K562 (cell line): ENCODE measurements around the gene LRRC4C. TPM values are rescaled to one million over a fixed set of nuclear protein-coding genes. Genes with fewer than 3 reads are reported as not detected.

Source experiments
- ATAC-seq: fragments of 200-7000 bp; cut with Tn5 transposase; 3 replicates; pipeline ENCODE4 v1.9.1; 2020; ENCODE audit warnings: moderate library complexity
- BruUV-seq: library from RNA; stranded (reverse); fragments of 400-500 nt; replicated peaks from 2 replicates; lab custom pipeline; 2021; lab: Mats Ljungman, UMichigan
- CTCF ChIA-PET: fragments of 300-600 bp; formaldehyde crosslinking; extraction: SDS; loops from one replicate; lab custom pipeline; 2021; ENCODE audit warnings: low intra/inter-chr PET ratio; lab: Yijun Ruan, JAX
- POLR2A ChIA-PET: fragments of 300-600, 350-650 bp; sonication (Branson Sonifier 250); formaldehyde crosslinking; extraction: SDS; loops from one replicate; lab custom pipeline; 2021; ENCODE audit warnings: antibody characterized with exemption, inconsistent platforms; lab: Yijun Ruan, JAX
- DNase-seq, 4 experiments: peaks; one replicate each; pipeline versions ENCODE4 v3.0.0 to v3.0.0-alpha.2; 2011 to 2018; ENCODE audit warnings: low spot score in 3 of 4, mixed read lengths in 3 of 4; ENCODE audit errors: extremely low read depth in 1 of 4
- FAIRE-seq: peaks from 2 replicates; lab custom pipeline; 2011; peaks lifted over from hg19 to GRCh38; lab: Jason Lieb, UNC
- H2AFZ ChIP-seq: 2 replicates; pipeline ENCODE4 v1.6.0; 2011; ENCODE audit warnings: low read depth, low read length, control low read depth, inconsistent platforms
- H3K27ac ChIP-seq: fragments of 200-600 bp; 3 replicates; pipeline ENCODE4 v1.8.0; 2011; ENCODE audit warnings: low read depth, mild to moderate bottlenecking, control low read depth, inconsistent platforms, low read length, moderate library complexity, mixed read lengths; ENCODE audit errors: extremely low read depth
- H3K27me3 ChIP-seq, 2 experiments: fragments of 300-600 bp in 1 of 2; 2 replicates in 1 of 2; 3 replicates in 1 of 2; pipeline versions ENCODE4 v1.6.0 to v1.8.0; 2011; ENCODE audit warnings: inconsistent platforms in 2 of 2, low read length in 2 of 2, mild to moderate bottlenecking in 1 of 2, mixed read lengths in 1 of 2, moderate library complexity in 1 of 2; ENCODE audit not compliant: control insufficient read depth in 2 of 2, insufficient read depth in 2 of 2
- H3K36me3 ChIP-seq: fragments of 300-600 bp; 3 replicates; pipeline ENCODE4 v1.8.0; 2011; ENCODE audit warnings: mild to moderate bottlenecking, low read length, inconsistent platforms; ENCODE audit not compliant: control insufficient read depth, insufficient read depth
- H3K4me1 ChIP-seq, 2 experiments: fragments of 200-600 bp in 1 of 2; replicated peaks in 1 of 2; 2 replicates in 1 of 2; 3 replicates in 1 of 2; pipeline versions ENCODE4 v1.5.1 to v1.8.0; 2011; ENCODE audit warnings: inconsistent platforms in 2 of 2, low read length in 2 of 2, mild to moderate bottlenecking in 1 of 2, mixed read lengths in 1 of 2, moderate library complexity in 1 of 2; ENCODE audit not compliant: control insufficient read depth in 2 of 2, insufficient read depth in 2 of 2
- H3K4me2 ChIP-seq: 2 replicates; pipeline ENCODE4 v1.6.1; 2011; ENCODE audit warnings: low read length, control low read depth, inconsistent platforms, mixed read lengths; ENCODE audit not compliant: insufficient read depth
- H3K4me3 ChIP-seq: fragments of 200-600 bp; sonication (generic), shearing (Covaris generic); 2 replicates; pipeline ENCODE4 v1.5.1; 2016; ENCODE audit warnings: control low read depth, inconsistent platforms
- H3K79me2 ChIP-seq: fragments of 200-600 bp; 3 replicates; pipeline ENCODE4 v1.8.0; 2011; ENCODE audit warnings: low read length, inconsistent platforms; ENCODE audit not compliant: control insufficient read depth, insufficient read depth
- H3K9ac ChIP-seq, 2 experiments: 2 replicates each; pipeline versions ENCODE4 v1.6.0 to v1.6.1; 2011; ENCODE audit warnings: low read depth in 2 of 2, low read length in 2 of 2, control low read depth in 1 of 2, inconsistent platforms in 1 of 2, mild to moderate bottlenecking in 1 of 2, mixed read lengths in 1 of 2; ENCODE audit not compliant: insufficient read depth in 1 of 2
- H3K9me1 ChIP-seq: one replicate; pipeline ENCODE4 v1.6.0; 2011; ENCODE audit warnings: inconsistent platforms, mild to moderate bottlenecking, low read length, moderate library complexity; ENCODE audit not compliant: control insufficient read depth, insufficient read depth
- H3K9me3 ChIP-seq: replicated peaks from 2 replicates; pipeline ENCODE4 v1.5.1; 2011; ENCODE audit warnings: low read depth, low read length, inconsistent platforms; ENCODE audit not compliant: control insufficient read depth, insufficient read depth
- H4K20me1 ChIP-seq: replicated peaks from 2 replicates; pipeline ENCODE4 v1.6.1; 2011; ENCODE audit warnings: low read length, inconsistent platforms, mixed read lengths; ENCODE audit not compliant: control insufficient read depth, insufficient read depth
- BRF1 ChIP-seq: IDR thresholded peaks from 3 replicates; pipeline ENCODE4 v1.6.1; 2011; ENCODE audit warnings: borderline replicate concordance, mild to moderate bottlenecking; ENCODE audit not compliant: insufficient read length; ENCODE audit errors: extremely low read depth
- CAMTA2 ChIP-seq: fragments of 250-450 bp; sonication (Bioruptor Pico); conservative IDR thresholded peaks from 2 replicates; pipeline ENCODE4 v1.5.1; 2022
- CBFB ChIP-seq: sonication (generic); formaldehyde crosslinking; IDR thresholded peaks from 2 replicates; pipeline ENCODE4 v1.4.0; 2020; ENCODE audit warnings: mild to moderate bottlenecking, missing genetic modification reagents
- EP300 ChIP-seq: IDR thresholded peaks from 2 replicates; pipeline ENCODE4 v1.6.1; 2012; ENCODE audit warnings: low read length, improper control_type of control experiment
- GABPB2 ChIP-seq: fragments of 250-450 bp; sonication (Bioruptor Pico); conservative IDR thresholded peaks from 2 replicates; pipeline ENCODE4 v1.5.1; 2021; ENCODE audit warnings: mild to moderate bottlenecking
- HMG20A ChIP-seq: fragments of 450-650 bp; formaldehyde crosslinking; conservative IDR thresholded peaks from 2 replicates; pipeline ENCODE4 v1.4.0; 2020; ENCODE audit warnings: mild to moderate bottlenecking, mixed read lengths
- MYC ChIP-seq, 2 experiments: fragments of 250-450 bp in 1 of 2; sonication (Bioruptor Pico) in 1 of 2; IDR thresholded peaks; 2 replicates each; pipeline versions ENCODE4 v1.5.1 to v1.6.1; 2012 to 2021; ENCODE audit warnings: low read depth in 2 of 2, borderline replicate concordance in 1 of 2, improper control_type of control experiment in 1 of 2, low read length in 1 of 2, mild to moderate bottlenecking in 1 of 2, moderate library complexity in 1 of 2
- NFE2L1 ChIP-seq: fragments of 450-650 bp; IDR thresholded peaks from 2 replicates; pipeline ENCODE4 v1.6.1; 2016; ENCODE audit warnings: missing genetic modification characterization, low read depth, mild to moderate bottlenecking, missing compliant biosample characterization, moderate library complexity, borderline replicate concordance
- NONO ChIP-seq, 2 experiments: fragments of 200-400 bp in 1 of 2; fragments of 450-650 bp in 1 of 2; formaldehyde crosslinking in 1 of 2; IDR thresholded peaks; 2 replicates each; pipeline ENCODE4 v1.6.1; 2017; ENCODE audit warnings: low read depth in 2 of 2, mild to moderate bottlenecking in 2 of 2, moderate library complexity in 2 of 2, low read length in 1 of 2
- SMAD3 ChIP-seq: fragments of 450-650 bp; formaldehyde crosslinking; conservative IDR thresholded peaks from 2 replicates; pipeline ENCODE4 v1.4.0; 2020; ENCODE audit warnings: mild to moderate bottlenecking
- SP2 ChIP-seq: IDR thresholded peaks from 2 replicates; pipeline ENCODE4 v1.6.1; 2011; ENCODE audit warnings: mild to moderate bottlenecking, low read depth, low read length, moderate library complexity; ENCODE audit not compliant: poor library complexity, severe bottlenecking; ENCODE audit errors: extremely low read depth
- SREBF1 ChIP-seq: fragments of 150-350 bp; IDR thresholded peaks from 2 replicates; pipeline ENCODE4 v1.6.1; 2014; ENCODE audit warnings: antibody characterized with exemption, low read depth, low read length, borderline replicate concordance
- SRSF1 ChIP-seq: fragments of 200-400 bp; formaldehyde crosslinking; IDR thresholded peaks from 2 replicates; pipeline ENCODE4 v1.6.1; 2017; ENCODE audit warnings: mild to moderate bottlenecking, low read depth, low read length, moderate library complexity
- TRIM28 ChIP-seq: fragments of 450-650 bp; IDR thresholded peaks from 2 replicates; pipeline ENCODE4 v1.6.1; 2017
- ZBTB33 ChIP-seq: sonication (generic); formaldehyde crosslinking; IDR thresholded peaks from 2 replicates; pipeline ENCODE4 v1.8.1; 2023; ENCODE audit warnings: mild to moderate bottlenecking, missing genetic modification reagents
- ZNF174 ChIP-seq: fragments of 250-450 bp; sonication (Bioruptor Pico); IDR thresholded peaks from 2 replicates; pipeline ENCODE4 v1.4.0; 2020; ENCODE audit warnings: mild to moderate bottlenecking
- ZNF354B ChIP-seq: fragments of 250-450 bp; sonication (Bioruptor Pico); IDR thresholded peaks from 2 replicates; pipeline ENCODE4 v1.4.0; 2020
- ZNF444 ChIP-seq: fragments of 250-450 bp; sonication (Bioruptor Pico); IDR thresholded peaks from 2 replicates; pipeline ENCODE4 v1.4.0; 2020; ENCODE audit warnings: mild to moderate bottlenecking, moderate library complexity
- ZSCAN29 ChIP-seq: fragments of 450-650 bp; IDR thresholded peaks from 2 replicates; pipeline ENCODE4 v1.6.1; 2017
- whole genome bisulfite sequencing: fragments of 100-300 bp; shearing (Covaris generic); methylation state at CpG from one replicate; pipeline ENCODE4 v1.1.6; 2016; ENCODE audit warnings: low coverage, mixed read lengths; ENCODE audit not compliant: insufficient coverage; ENCODE audit errors: missing lambda C conversion rate; 5-methylcytosine and 5-hydroxymethylcytosine counted together
- in situ Hi-C: fragments of 300-500 bp; cut with MboI; formaldehyde crosslinking; loops from 4 replicates; pipeline ENCODE4 v1.15.0; 2018; ENCODE audit warnings: inconsistent platforms, mixed read lengths
- intact Hi-C: fragments of 100-400 bp; cut with micrococcal nuclease; formaldehyde crosslinking; loops from 2 replicates; pipeline ENCODE4 v1.14.2; 2022
- polyA plus RNA-seq, 8 experiments: library from polyadenylated mRNA; depleted of rRNA in 4 of 8; stranded (reverse) in 5 of 8; unstranded in 3 of 8; fragments of >200 nt; fragmentation: Nextera tagmentation in 2 of 8; fragmentation: Illumina TruSeq in 1 of 8; extraction: Ambion mirVana in 2 of 8; extraction: Trizol in 1 of 8; gene quantifications; 2 replicates each; pipeline versions ENCODE4 v1.2.1 to v1.2.3, GENCODE V29; 2011 to 2014; ENCODE audit warnings: inconsistent platforms in 1 of 8, missing spikeins in 1 of 8
- total RNA-seq, 7 experiments: library from RNA; depleted of rRNA in 6 of 7; stranded (reverse); fragments of >200 nt in 6 of 7; fragmentation: Illumina TruSeq in 2 of 7; extraction: Trizol in 2 of 7; gene quantifications; 2 replicates each; pipeline versions ENCODE4 v1.2.1 to v1.2.3, GENCODE V29; 2011 to 2021; ENCODE audit warnings: low replicate concordance in 1 of 7

LRRC4C gene
- total and polyA plus RNA-seq, 9 of the 15 experiments (the other 6 are each of a cell fraction or from before 2014, with no cell fraction given): not detected

DNA sequence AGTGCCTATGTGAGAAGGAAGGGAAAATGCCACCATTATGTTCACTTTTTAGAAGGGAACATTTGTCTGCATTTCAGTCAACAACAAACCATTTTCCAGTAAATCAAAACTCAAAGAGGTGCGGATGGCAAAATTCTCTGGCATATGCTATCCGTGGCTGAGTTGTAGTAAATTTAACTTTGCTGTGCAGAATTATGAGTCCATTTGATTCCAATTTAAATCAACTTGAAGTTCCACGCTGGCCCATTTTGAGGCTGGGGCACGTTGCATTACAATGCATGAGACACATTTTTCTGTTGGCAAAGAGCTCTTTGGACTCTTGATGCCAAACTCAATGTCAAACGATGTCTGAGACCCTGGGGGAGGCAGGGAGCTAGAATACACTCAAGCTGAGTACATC, 211.8 kb downstream of the LRRC4C start (continued):
- TF ChIP-seq GABPB2 (CRISPR knock-in tag) (no peak), SP2 (no peak), SREBF1 (no peak), HMG20A (CRISPR knock-in tag) (no peak), MYC (IDR thresholded peaks at IDR 0.05; ENCODE audit: low read depth, low read length) (no peak), MYC (CRISPR knock-in tag; IDR thresholded peaks at IDR 0.05; ENCODE audit: borderline replicate concordance, low read depth) (no peak), CAMTA2 (no peak), ZNF174 (no peak), ZBTB33 (CRISPR knock-in tag) (no peak), ZSCAN29 (no peak), SRSF1 (no peak)
- TF ChIP-seq, all 486 proteins: peak for 0

DNA sequence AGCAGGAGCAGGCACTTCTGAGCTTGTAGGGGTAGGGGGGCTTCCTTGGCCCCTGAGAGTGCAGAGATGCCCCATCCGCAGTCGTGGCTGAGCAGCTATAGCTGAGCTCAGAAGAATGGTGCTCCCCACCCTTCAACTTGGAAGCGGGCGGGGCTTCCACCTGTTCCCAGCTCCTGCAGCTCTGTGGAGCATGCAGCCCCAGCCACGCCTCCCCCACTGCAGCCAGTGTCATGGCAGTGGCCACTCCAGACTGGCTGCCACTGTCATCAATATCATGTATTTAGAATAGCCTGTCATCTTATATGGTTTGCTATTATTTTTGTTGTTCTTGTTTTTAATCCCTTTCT, 213.1 kb downstream of the LRRC4C start:
- H3K4me2 ChIP-seq: no peak overlapping the region
- no peak for DNase-seq
- no peaks in the 10 kb centered on the region for H3K9me1 ChIP-seq
- H3K27me3 ChIP-seq: no peaks in the 10 kb centered on the region
- TF ChIP-seq EP300 (no peak), ZNF444 (no peak), BRF1 (no peak), CBFB (no peak), SMAD3 (no peak), ZNF354B (CRISPR knock-in tag) (no peak), NFE2L1 (tag) (no peak), TRIM28 (no peak), NONO (IDR thresholded peaks at IDR 0.05; ENCODE audit: low read depth in 2 of 2, low read length in 1 of 2) (no peak)
- no peak overlapping the region for H2AFZ ChIP-seq
- no peaks in the 10 kb centered on the region for H3K9me3 ChIP-seq
- FAIRE-seq: no peak
- POLR2A ChIA-PET: no interaction called here
- no peak overlapping the region for H3K27ac ChIP-seq
- no peak overlapping the region for H3K4me3 ChIP-seq
- WGBS: 2% methylated on average over 5 of the region's 5 CpGs
- ATAC-seq: no peak
- no peaks in the 10 kb centered on the region for H3K36me3 ChIP-seq
- intact Hi-C loops: no loop called here
- in situ Hi-C loops: no loop called here
- H4K20me1 ChIP-seq: no peaks in the 10 kb centered on the region
- CTCF ChIA-PET: no interaction called here
- no peaks in the 10 kb centered on the region for H3K79me2 ChIP-seq
- H3K4me1 ChIP-seq: no peaks in the 10 kb centered on the region
- no peak overlapping the region for H3K9ac ChIP-seq
- BruUV-seq: no TSS peak
